Measurements from ENCODE around the gene LOXL3. TPM values are rescaled to one million over a fixed set of nuclear protein-coding genes. Genes with fewer than 3 reads are reported as not detected.

The LOXL3 gene
- total RNA-seq, 1 donor from 2014 or later, result 112 TPM

- Mint-ChIP-seq H3K9me3 (ENCODE audit: low read depth) (no peaks in the 10 kb centered on the region), H3K27me3 (ENCODE audit: low read depth) (no peaks in the 10 kb centered on the region), H3K27ac (ENCODE audit: unreplicated experiment) (peak overlapping the region; percentile 89), H3K36me3 (ENCODE audit: low read depth) (peaks cover 27% of the 10 kb centered on the region), H3K4me1 (ENCODE audit: low read depth) (peaks cover 40% of the 10 kb centered on the region), H3K4me3 (ENCODE audit: unreplicated experiment) (peak overlapping the region; percentile 98)
- peak; percentile 92 for DNase-seq (ENCODE audit: low spot score)
- TF ChIP-seq, protein P1, sequence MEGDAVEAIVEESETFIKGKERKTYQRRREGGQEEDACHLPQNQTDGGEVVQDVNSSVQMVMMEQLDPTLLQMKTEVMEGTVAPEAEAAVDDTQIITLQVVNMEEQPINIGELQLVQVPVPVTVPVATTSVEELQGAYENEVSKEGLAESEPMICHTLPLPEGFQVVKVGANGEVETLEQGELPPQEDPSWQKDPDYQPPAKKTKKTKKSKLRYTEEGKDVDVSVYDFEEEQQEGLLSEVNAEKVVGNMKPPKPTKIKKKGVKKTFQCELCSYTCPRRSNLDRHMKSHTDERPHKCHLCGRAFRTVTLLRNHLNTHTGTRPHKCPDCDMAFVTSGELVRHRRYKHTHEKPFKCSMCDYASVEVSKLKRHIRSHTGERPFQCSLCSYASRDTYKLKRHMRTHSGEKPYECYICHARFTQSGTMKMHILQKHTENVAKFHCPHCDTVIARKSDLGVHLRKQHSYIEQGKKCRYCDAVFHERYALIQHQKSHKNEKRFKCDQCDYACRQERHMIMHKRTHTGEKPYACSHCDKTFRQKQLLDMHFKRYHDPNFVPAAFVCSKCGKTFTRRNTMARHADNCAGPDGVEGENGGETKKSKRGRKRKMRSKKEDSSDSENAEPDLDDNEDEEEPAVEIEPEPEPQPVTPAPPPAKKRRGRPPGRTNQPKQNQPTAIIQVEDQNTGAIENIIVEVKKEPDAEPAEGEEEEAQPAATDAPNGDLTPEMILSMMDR (IDR thresholded peaks at IDR 0.05), result peak; percentile 11
Observed at GRCh38 chr2:74530239-74531187, 23.2 kb downstream of the LOXL3 start.

GRCh38 chr2:74529357-74530238 is 24.1 kb downstream of the LOXL3 start, which contains the start of the genes AUP1 and HTRA2:
Gene AUP1, minus strand, starts transcription at chr2:74529706. Its CDS starts 77 bp downstream, at chr2:74529629.
Gene HTRA2, plus strand, starts transcription at chr2:74529933. Its CDS starts 74 bp downstream, at chr2:74530007.
- Mint-ChIP-seq H3K36me3 (ENCODE audit: low read depth) (peaks cover 27% of the 10 kb centered on the region), H3K9me3 (ENCODE audit: low read depth) (no peaks in the 10 kb centered on the region), H3K4me3 (ENCODE audit: unreplicated experiment) (peak within 1 kb of the TSS; percentile 98), H3K27ac (ENCODE audit: unreplicated experiment) (peak within 1 kb of the TSS; percentile 95), H3K27me3 (ENCODE audit: low read depth) (no peaks in the 10 kb centered on the region), H3K4me1 (ENCODE audit: low read depth) (peaks cover 40% of the 10 kb centered on the region)
- DNase-seq (ENCODE audit: low spot score), result peak; percentile 100
- TF ChIP-seq, protein P1 (IDR thresholded peaks at IDR 0.05), result no peak

GRCh38 chr2:74528600-74529356 is 25.0 kb downstream of the LOXL3 start:
- Mint-ChIP-seq H3K9me3 (ENCODE audit: low read depth) (no peaks in the 10 kb centered on the region), H3K4me1 (ENCODE audit: low read depth) (peaks cover 40% of the 10 kb centered on the region), H3K27me3 (ENCODE audit: low read depth) (no peaks in the 10 kb centered on the region), H3K27ac (ENCODE audit: unreplicated experiment) (peak overlapping the region; percentile 95), H3K36me3 (ENCODE audit: low read depth) (peaks cover 23% of the 10 kb centered on the region), H3K4me3 (ENCODE audit: unreplicated experiment) (peak overlapping the region; percentile 98)
- DNase-seq (ENCODE audit: low spot score), result peak; percentile 72
- TF ChIP-seq, protein P1 (IDR thresholded peaks at IDR 0.05), result no peak

DNA sequence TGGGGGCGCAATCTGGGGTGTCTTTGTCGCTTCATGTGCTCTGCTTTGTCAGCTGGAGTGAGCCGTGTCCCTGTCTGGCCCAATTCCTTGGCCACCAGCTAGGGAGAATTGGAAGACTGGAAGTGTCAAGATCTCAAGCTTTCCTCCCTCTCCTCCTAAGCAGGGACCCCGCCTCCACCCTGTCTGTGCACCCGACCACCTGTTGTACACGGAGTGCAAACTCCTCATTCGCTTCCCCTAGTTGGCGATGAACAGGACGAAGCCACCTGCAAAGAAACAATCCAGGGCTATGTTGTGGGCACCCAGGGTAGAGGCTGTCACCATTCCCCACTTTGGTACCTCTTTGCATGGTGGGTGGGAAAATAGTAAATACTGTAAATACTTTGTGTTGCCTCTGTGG is 26.0 kb downstream of the LOXL3 start:
- no peak overlapping the region for H3K27ac Mint-ChIP-seq (ENCODE audit: unreplicated experiment)
- H3K4me1 Mint-ChIP-seq (ENCODE audit: low read depth), result peaks cover 39% of the 10 kb centered on the region
- peak; percentile 77 for DNase-seq (ENCODE audit: low spot score)
- peak overlapping the region; percentile 98 for H3K4me3 Mint-ChIP-seq (ENCODE audit: unreplicated experiment)
- TF ChIP-seq, protein P1 (IDR thresholded peaks at IDR 0.05), result no peak
- peaks cover 2% of the 10 kb centered on the region for H3K27me3 Mint-ChIP-seq (ENCODE audit: low read depth)
- H3K9me3 Mint-ChIP-seq (ENCODE audit: low read depth), result no peaks in the 10 kb centered on the region
- peaks cover 20% of the 10 kb centered on the region for H3K36me3 Mint-ChIP-seq (ENCODE audit: low read depth)
